IMR-90 (cell line): Measurements from ENCODE around the gene SLC46A2.

Experiments
- CTCF ChIP-seq: conservative IDR thresholded peaks from 2 replicates; pipeline ENCODE4 v1.5.1; 2012; ENCODE audit warnings: mild to moderate bottlenecking, low read depth, low read length, improper control_type of control experiment
- POLR2A ChIP-seq: IDR thresholded peaks from 2 replicates; pipeline ENCODE4 v1.6.1; 2012; ENCODE audit warnings: mild to moderate bottlenecking, low read depth, low read length

- TF ChIP-seq CTCF = no peak
- TF ChIP-seq POLR2A = no peak
Observed at GRCh38 chr9:112861155-112861554, 29.5 kb downstream of the SLC46A2 start.
